SK-N-MC (cell line): ENCODE data around the gene ADRM1.

ENCODE experiments used
- DNase-seq: peaks from one replicate; pipeline ENCODE4 v3.0.0-alpha.2; 2011; ENCODE audit warnings: low read depth, low spot score
- H3K27ac ChIP-seq: fragments of 200-600 bp; sonication (generic); 2 replicates; pipeline ENCODE4 v1.5.1; 2016; ENCODE audit warnings: mixed run types
- H3K36me3 ChIP-seq: fragments of 200-600 bp; sonication (generic); 2 replicates; pipeline ENCODE4 v1.6.1; 2017; ENCODE audit warnings: antibody characterized with exemption, low read length, mixed read lengths; ENCODE audit not compliant: insufficient read depth
- H3K4me3 ChIP-seq: fragments of 200-600 bp; sonication (generic); 2 replicates; pipeline ENCODE4 v1.5.1; 2016
- H3K9ac ChIP-seq: fragments of 200-600 bp; sonication (generic); 2 replicates; pipeline ENCODE4 v1.8.0; 2017; ENCODE audit warnings: mixed run types, mixed read lengths; ENCODE audit not compliant: insufficient read length
- H3K9me3 ChIP-seq: fragments of 200-600 bp; sonication (generic); 2 replicates; pipeline ENCODE4 v1.6.1; 2017; ENCODE audit warnings: low read depth, mild to moderate bottlenecking, antibody characterized with exemption, low read length, moderate library complexity, mixed read lengths
- EZH2 ChIP-seq: fragments of 200-600 bp; sonication (generic); IDR thresholded peaks from one replicate; pipeline ENCODE4 v1.6.1; 2017; ENCODE audit warnings: antibody characterized with exemption
- FOXP2 ChIP-seq: optimal IDR thresholded peaks from 2 replicates; pipeline ENCODE3; 2011; ENCODE audit warnings: mild to moderate bottlenecking, moderate library complexity; ENCODE audit not compliant: insufficient read depth; ENCODE audit errors: extremely low read length, control extremely low read depth
- POLR2AphosphoS5 ChIP-seq: IDR thresholded peaks from 2 replicates; pipeline ENCODE4 v1.6.1; 2012; ENCODE audit warnings: mild to moderate bottlenecking, low read depth, low read length, borderline replicate concordance

ADRM1 gene, protein sequence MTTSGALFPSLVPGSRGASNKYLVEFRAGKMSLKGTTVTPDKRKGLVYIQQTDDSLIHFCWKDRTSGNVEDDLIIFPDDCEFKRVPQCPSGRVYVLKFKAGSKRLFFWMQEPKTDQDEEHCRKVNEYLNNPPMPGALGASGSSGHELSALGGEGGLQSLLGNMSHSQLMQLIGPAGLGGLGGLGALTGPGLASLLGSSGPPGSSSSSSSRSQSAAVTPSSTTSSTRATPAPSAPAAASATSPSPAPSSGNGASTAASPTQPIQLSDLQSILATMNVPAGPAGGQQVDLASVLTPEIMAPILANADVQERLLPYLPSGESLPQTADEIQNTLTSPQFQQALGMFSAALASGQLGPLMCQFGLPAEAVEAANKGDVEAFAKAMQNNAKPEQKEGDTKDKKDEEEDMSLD

DNA sequence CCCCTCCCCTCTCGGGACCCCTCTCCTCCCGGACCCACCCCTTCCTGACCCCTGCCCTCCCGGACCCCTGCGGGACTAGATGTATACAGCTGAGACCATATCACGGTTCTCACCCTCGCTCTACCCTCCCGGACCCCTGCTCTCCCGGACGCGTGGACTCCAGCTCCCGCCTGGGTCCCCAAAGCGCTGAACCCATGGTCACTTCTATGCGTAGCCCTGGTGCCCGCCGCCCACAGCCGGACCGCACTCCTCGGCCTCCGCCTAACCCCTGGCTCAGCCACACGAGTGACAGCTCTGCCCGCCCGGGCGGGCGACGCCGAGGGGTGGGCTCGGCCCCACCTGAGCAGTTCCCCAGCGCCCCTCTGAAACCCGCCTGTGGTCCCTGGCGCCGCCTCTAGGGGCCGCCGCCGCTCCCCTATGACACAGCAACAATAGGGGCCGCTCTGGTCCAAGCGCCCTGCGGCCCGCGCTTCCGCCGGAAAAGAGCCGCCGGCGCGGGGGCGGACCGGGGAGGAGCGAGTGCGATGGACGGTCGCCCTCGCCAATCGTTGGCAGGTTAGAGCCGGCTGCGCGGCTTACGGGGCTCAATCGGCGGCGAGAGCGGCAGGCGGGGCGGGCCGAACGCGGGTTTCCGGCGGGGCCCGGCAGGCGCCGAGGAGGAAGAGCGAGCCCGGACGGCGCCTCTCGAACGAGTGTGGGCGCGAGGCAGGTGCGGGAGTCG lies at the start of gene ADRM1:
Gene ADRM1, plus strand, starts transcription at position 657 of the 721 bp plus-strand sequence. CDS start 572 bp downstream, outside the sequence.
- Histone ChIP-seq H3K9me3 (no peaks in the 10 kb centered on the region), H3K9ac (peak within 1 kb of the TSS; percentile 92), H3K36me3 (peaks cover 34% of the 10 kb centered on the region), H3K27ac (peak within 1 kb of the TSS; percentile 96; the same call in 1 of the 2 replicates), H3K4me3 (peak within 1 kb of the TSS; percentile 99)
- TF ChIP-seq POLR2AphosphoS5: peak; percentile 50; the same call in 1 of the 2 replicates
- no peak for TF ChIP-seq EZH2
- peak; percentile 49 for TF ChIP-seq FOXP2
- peak; percentile 12 for DNase-seq

DNA sequence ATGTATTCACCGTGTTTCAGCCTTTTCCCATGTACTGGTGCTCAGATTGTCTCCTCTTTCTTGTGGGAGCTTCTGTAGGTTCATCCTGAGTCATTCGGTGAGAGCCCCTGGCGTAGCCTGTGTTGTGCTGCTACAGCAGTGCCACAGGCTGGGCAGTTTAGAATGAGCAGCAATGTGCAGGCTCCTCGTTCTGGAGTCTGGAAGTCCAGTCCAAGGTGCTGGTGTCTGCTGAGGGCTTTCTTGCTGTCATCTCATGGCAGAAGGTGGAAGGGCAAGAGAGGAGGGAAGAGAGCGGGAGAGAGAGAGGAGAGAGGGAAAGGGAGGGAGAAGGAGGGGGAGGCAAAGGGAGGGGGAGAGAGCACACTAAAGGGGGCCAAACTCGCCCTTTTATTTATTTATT lies 49.4 kb upstream of the ADRM1 start:
- TF ChIP-seq EZH2 (no peak), FOXP2 (no peak), POLR2AphosphoS5 (no peak)
- no peaks in the 10 kb centered on the region for H3K9me3 ChIP-seq
- H3K9ac ChIP-seq: no peak overlapping the region
- no peak overlapping the region for H3K4me3 ChIP-seq
- no peak for DNase-seq
- H3K27ac ChIP-seq: no peak overlapping the region
- H3K36me3 ChIP-seq: no peaks in the 10 kb centered on the region

DNA sequence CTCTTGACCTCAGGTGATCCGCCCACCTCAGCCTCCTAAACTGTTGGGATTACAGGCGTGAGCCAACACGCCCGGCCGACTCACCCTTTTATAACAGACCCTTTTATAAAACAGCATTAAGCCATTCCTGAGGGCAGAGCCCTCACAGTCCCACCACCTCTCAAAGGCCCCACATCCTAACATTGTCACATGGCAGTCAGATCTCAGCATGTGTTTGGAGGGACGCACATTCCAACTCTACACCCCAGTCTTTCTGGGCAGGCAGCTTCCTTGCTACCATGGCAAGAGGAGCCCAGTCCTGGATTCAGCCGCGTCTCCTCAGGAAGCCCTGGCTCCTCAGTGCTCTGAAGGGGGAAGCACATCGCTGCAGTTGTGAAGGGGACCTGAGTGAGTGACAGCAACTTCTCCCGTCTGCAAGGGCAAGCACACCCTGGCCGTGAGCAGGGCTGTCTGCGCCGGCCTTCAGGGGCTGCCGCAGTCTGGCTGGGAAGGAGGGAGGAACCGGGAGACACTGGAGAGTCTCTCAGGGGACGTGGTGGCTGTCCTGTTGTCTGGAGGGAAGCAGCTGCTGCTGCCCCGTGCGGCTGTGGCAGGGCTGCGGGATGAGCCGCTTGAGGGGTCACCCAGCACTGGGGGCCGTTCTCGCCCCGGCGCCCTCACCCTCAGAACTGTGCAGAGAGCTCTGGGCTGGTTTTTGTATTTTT lies 48.6 kb upstream of the ADRM1 start:
- Histone ChIP-seq H3K4me3 (no peak overlapping the region), H3K36me3 (no peaks in the 10 kb centered on the region), H3K9me3 (no peaks in the 10 kb centered on the region), H3K27ac (no peak overlapping the region), H3K9ac (no peak overlapping the region)
- DNase-seq: no peak
- TF ChIP-seq POLR2AphosphoS5: no peak
- TF ChIP-seq FOXP2: no peak
- TF ChIP-seq EZH2: no peak

DNA sequence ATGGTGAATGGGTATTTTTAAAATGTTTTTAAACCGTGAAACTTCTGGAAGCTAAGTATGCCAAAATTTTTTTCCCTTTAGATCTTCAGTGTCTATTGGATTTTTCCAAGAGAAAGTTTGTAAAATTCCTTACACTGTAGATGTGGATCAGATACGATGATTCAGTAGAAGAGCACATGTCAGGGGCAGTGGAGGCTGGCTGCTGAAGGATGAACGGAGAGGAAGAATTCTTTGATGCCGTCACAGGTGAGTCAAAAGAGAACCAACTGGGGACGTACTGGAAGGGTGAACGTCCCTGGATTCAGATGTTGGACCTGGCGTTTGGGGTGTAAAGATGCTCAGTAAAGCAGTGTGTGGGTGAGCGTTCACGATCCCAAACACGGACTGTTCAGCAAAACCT lies 46.8 kb upstream of the ADRM1 start:
- H3K9me3 ChIP-seq: no peaks in the 10 kb centered on the region
- no peak for DNase-seq
- no peak overlapping the region for H3K9ac ChIP-seq
- no peak overlapping the region for H3K27ac ChIP-seq
- TF ChIP-seq POLR2AphosphoS5: no peak
- no peak for TF ChIP-seq EZH2
- no peak for TF ChIP-seq FOXP2
- no peak overlapping the region for H3K4me3 ChIP-seq
- H3K36me3 ChIP-seq: no peaks in the 10 kb centered on the region

DNA sequence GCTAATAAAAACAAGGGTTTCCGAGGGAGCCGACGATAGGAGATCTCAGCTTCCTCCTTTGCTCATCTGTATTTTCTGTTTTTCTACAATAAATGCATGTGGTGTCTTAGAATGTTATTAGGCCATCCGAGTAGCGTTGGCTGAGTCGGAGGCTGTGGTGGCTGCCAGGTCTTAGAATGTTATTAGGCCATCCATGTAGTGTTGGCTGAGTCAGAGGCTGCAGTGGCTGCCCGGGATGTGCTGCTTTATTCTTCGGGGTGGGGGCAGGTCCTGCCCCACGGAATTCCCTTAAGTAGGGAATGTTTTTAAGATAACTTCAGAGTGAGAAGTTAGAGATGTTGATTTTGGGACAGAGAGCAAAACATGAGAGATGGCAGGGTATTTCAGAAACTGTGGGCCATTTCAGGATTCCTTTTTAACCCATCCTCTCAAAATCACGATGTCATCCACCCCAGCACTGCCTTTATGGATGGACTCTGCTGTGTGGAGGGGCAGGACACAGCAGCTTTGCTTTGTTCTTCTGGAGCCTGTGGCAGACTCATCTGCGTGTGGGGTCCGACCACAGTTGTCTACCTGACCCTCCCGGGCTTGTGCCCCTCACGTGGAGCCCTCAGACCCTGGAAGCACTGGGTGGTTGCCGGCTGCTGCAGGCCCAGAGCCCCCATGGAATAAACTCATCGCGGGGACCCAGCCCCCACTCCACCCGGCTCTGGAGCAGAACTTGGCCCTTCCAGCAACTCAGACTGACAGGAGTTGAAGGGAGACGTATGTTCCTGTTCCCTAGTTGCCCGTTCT lies 44.1 kb upstream of the ADRM1 start:
- Histone ChIP-seq H3K4me3 (no peak overlapping the region), H3K36me3 (no peaks in the 10 kb centered on the region), H3K9ac (no peak overlapping the region), H3K9me3 (no peaks in the 10 kb centered on the region), H3K27ac (no peak overlapping the region)
- no peak for DNase-seq
- TF ChIP-seq FOXP2 (no peak), POLR2AphosphoS5 (no peak), EZH2 (no peak)

DNA sequence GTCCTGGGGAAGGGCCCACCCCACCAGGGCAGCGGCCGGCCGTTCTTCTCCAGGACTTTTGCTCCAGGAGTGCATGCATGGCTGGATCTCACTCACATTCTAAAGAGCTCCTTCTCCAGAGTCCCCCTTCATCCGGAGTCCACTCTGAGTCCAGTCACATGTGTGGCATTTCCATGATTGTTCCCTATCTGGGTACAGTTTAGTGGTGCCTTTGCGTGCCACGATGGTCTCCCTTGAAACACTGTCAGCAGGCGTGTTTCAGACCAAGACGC lies 43.6 kb upstream of the ADRM1 start:
- no peaks in the 10 kb centered on the region for H3K36me3 ChIP-seq

DNA sequence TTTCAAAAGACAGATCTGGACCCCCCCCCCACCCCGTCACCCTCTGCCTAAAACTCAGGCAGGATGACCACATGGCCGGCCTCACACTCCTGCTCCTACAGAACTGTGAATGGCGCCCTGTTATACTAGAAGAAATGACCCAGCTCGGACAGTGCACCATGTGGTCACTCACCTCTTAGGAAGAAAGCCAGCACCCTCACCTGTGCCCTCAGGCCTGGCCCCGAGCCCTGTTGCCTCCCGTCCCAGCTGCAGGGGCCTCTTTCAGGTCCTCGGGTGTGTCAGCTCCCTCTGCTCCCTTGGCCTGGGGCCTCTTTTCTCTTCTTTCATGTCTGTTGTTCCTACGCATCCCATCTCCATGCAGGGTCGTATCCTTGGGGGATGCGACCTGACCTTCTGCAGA lies 40.7 kb upstream of the ADRM1 start:
- TF ChIP-seq POLR2AphosphoS5 (no peak), FOXP2 (no peak), EZH2 (no peak)
- peaks cover 3% of the 10 kb centered on the region; the same call in 1 of the 2 replicates for H3K36me3 ChIP-seq
- H3K27ac ChIP-seq: no peak overlapping the region
- no peak for DNase-seq
- no peak overlapping the region for H3K9ac ChIP-seq
- no peaks in the 10 kb centered on the region for H3K9me3 ChIP-seq
- H3K4me3 ChIP-seq: no peak overlapping the region

More for the DNA sequence above, 43.6 kb upstream of the ADRM1 start:
- H3K9me3 ChIP-seq: no peaks in the 10 kb centered on the region
- TF ChIP-seq POLR2AphosphoS5: no peak
- TF ChIP-seq EZH2: no peak
- no peak for TF ChIP-seq FOXP2
- H3K4me3 ChIP-seq: no peak overlapping the region
- no peak overlapping the region for H3K27ac ChIP-seq
- H3K9ac ChIP-seq: no peak overlapping the region
- DNase-seq: no peak
